Panc1 (cell line): Measurements from ENCODE around the gene LRRC61.
"Not testable (repeated sequence)": the region's sequence is repeated elsewhere in the genome, so short reads cannot be mapped to it uniquely, and the experiment has no call there.

Experiments used
- CTCF ChIP-seq: fragments of 450-650 bp; IDR thresholded peaks from 2 replicates; pipeline ENCODE4 v1.5.1; 2017; ENCODE audit warnings: mild to moderate bottlenecking
- POLR2AphosphoS5 ChIP-seq: IDR thresholded peaks from 2 replicates; pipeline ENCODE4 v1.6.1; 2012; ENCODE audit warnings: mild to moderate bottlenecking, low read depth, low read length, moderate library complexity
- REST ChIP-seq, 2 experiments: IDR thresholded peaks; 2 replicates each; pipeline ENCODE4 v1.6.1; 2011 to 2012; ENCODE audit warnings: low read depth in 2 of 2, control low read depth in 1 of 2, low read length in 1 of 2, mild to moderate bottlenecking in 1 of 2, moderate library complexity in 1 of 2; ENCODE audit not compliant: insufficient read depth in 1 of 2
- SIN3A ChIP-seq: IDR thresholded peaks from 2 replicates; pipeline ENCODE4 v1.6.1; 2012; ENCODE audit warnings: low read depth, mild to moderate bottlenecking, low read length, moderate library complexity, borderline replicate concordance; ENCODE audit not compliant: insufficient read depth

- TF ChIP-seq CTCF; POLR2AphosphoS5; SIN3A; REST (IDR thresholded peaks at IDR 0.05; ENCODE audit: insufficient read depth in 1 of 2, low read depth in 2 of 2, low read length in 1 of 2): not testable (repeated sequence)
These were observed 17.3 kb upstream of the LRRC61 start for GRCh38 chr7:150305903-150306284.
